ENCODE data around the gene SLC25A29. TPM values are rescaled to one million over a fixed set of nuclear protein-coding genes. Genes with fewer than 3 reads are reported as not detected.

Gene SLC25A29
- total and polyA plus RNA-seq, 2 of the 8 experiments (the other 6 are each of a cell fraction or from before 2014, with no cell fraction given), result 135 to 177 TPM

GRCh38 chr14:100250732-100251465 is 55.3 kb downstream of the SLC25A29 start (continued):
- no peak for TF ChIP-seq CHD7 (IDR thresholded peaks at IDR 0.05; ENCODE audit: insufficient replicate concordance, low read length)
- TF ChIP-seq SAP30 (IDR thresholded peaks at IDR 0.05; ENCODE audit: insufficient read depth, insufficient replicate concordance, low read length), result no peak
- no peak for TF ChIP-seq MAFK (IDR thresholded peaks at IDR 0.05; ENCODE audit: low read depth, low read length)
- TF ChIP-seq SUZ12 (IDR thresholded peaks at IDR 0.05; ENCODE audit: low read length), result no peak
- TF ChIP-seq SRF (IDR thresholded peaks at IDR 0.05; ENCODE audit: low read depth, low read length), result no peak
- TF ChIP-seq BRCA1 (IDR thresholded peaks at IDR 0.05; ENCODE audit: low read depth, low read length), result no peak
- no peak for TF ChIP-seq KDM4A (IDR thresholded peaks at IDR 0.05; ENCODE audit: low read depth, low read length, severe bottlenecking)
- no peak for TF ChIP-seq RBBP5 (IDR thresholded peaks at IDR 0.05; ENCODE audit: borderline replicate concordance, low read depth, low read length)
- TF ChIP-seq BACH1 (IDR thresholded peaks at IDR 0.05; ENCODE audit: low read length), result no peak
- no peak for TF ChIP-seq TAF7 (optimal IDR thresholded peaks at IDR 0.05; ENCODE audit: borderline replicate concordance, low read depth, low read length)

Data from H1 (cell line).